H1 (cell line): ENCODE results near the gene IFITM2. TPM values are rescaled to one million over a fixed set of nuclear protein-coding genes. Genes with fewer than 3 reads are reported as not detected.

Experiments
- CTCF ChIA-PET: fragments of 300-600 bp; sonication (Branson Sonifier 250); formaldehyde crosslinking; loops from one replicate; lab custom pipeline; 2021; ENCODE audit not compliant: partially characterized antibody; lab: Charles Lee
- POLR2A ChIA-PET: fragments of 300-600 bp; sonication (Branson Sonifier 250); formaldehyde crosslinking; loops from one replicate; lab custom pipeline; 2021; ENCODE audit warnings: inconsistent platforms; ENCODE audit not compliant: partially characterized antibody; lab: Charles Lee
- DNase-seq, 2 experiments: peaks; one replicate each; pipeline versions ENCODE4 v3.0.0 to v3.0.0-alpha.2; 2010 to 2022; ENCODE audit warnings: low spot score in 2 of 2, low read depth in 1 of 2, mixed read lengths in 1 of 2
- FAIRE-seq: peaks from 2 replicates; lab custom pipeline; 2011; peaks lifted over from hg19 to GRCh38; lab: Jason Lieb, UNC
- H2AFZ ChIP-seq: 2 replicates; pipeline ENCODE4 v1.8.1; 2012; ENCODE audit warnings: low read length, inconsistent platforms
- H2AK5ac ChIP-seq: 2 replicates; pipeline ENCODE4 v1.6.1; 2013; ENCODE audit warnings: low read depth, low read length
- H2BK120ac ChIP-seq: replicated peaks from 2 replicates; pipeline ENCODE3; 2013; ENCODE audit warnings: low read depth, low read length, inconsistent platforms
- H2BK12ac ChIP-seq: 2 replicates; pipeline ENCODE4 v1.6.1; 2013; ENCODE audit warnings: low read depth, low read length
- H2BK15ac ChIP-seq: 2 replicates; pipeline ENCODE4 v1.6.1; 2013; ENCODE audit warnings: low read length
- H2BK20ac ChIP-seq: 2 replicates; pipeline ENCODE4 v1.6.1; 2013; ENCODE audit warnings: low read length
- H2BK5ac ChIP-seq: 2 replicates; pipeline ENCODE4 v1.6.1; 2013; ENCODE audit warnings: low read depth, low read length
- H3K14ac ChIP-seq: 2 replicates; pipeline ENCODE4 v1.6.1; 2013; ENCODE audit warnings: inconsistent platforms; ENCODE audit not compliant: insufficient read length
- H3K18ac ChIP-seq: 2 replicates; pipeline ENCODE4 v1.6.1; 2013; ENCODE audit warnings: low read length; ENCODE audit errors: extremely low read depth
- H3K23ac ChIP-seq: 2 replicates; pipeline ENCODE4 v1.6.1; 2013; ENCODE audit warnings: inconsistent platforms; ENCODE audit not compliant: insufficient read length
- H3K23me2 ChIP-seq: 2 replicates; pipeline ENCODE4 v1.6.1; 2013; ENCODE audit warnings: low read depth, low read length
- H3K27ac ChIP-seq: 2 replicates; pipeline ENCODE4 v1.6.1; 2011; ENCODE audit warnings: low read depth, low read length, inconsistent platforms
- H3K27me3 ChIP-seq, 4 experiments: replicated peaks in 1 of 4; 1 replicate in 1 of 4; 2 replicates in 3 of 4; pipeline versions ENCODE4 v1.6.1 to v1.8.1; 2011 to 2013; ENCODE audit warnings: low read length in 3 of 4, mild to moderate bottlenecking in 3 of 4, inconsistent platforms in 2 of 4, mixed read lengths in 2 of 4, moderate library complexity in 1 of 4; ENCODE audit not compliant: control insufficient read depth in 3 of 4, insufficient read depth in 3 of 4; ENCODE audit errors: extremely low read depth in 1 of 4
- H3K36me3 ChIP-seq, 4 experiments: 2 replicates each; pipeline versions ENCODE4 v1.6.1 to v1.8.1; 2011 to 2013; ENCODE audit warnings: mild to moderate bottlenecking in 4 of 4, low read length in 3 of 4, moderate library complexity in 2 of 4, control low read depth in 1 of 4, inconsistent platforms in 1 of 4; ENCODE audit not compliant: insufficient read depth in 4 of 4, control insufficient read depth in 2 of 4
- H3K4ac ChIP-seq: replicated peaks from 2 replicates; pipeline ENCODE3; 2013; ENCODE audit warnings: low read length, low read depth, mixed read lengths, inconsistent platforms; ENCODE audit not compliant: insufficient read length
- H3K4me1 ChIP-seq, 4 experiments: replicated peaks in 1 of 4; 1 replicate in 1 of 4; 2 replicates in 3 of 4; pipeline versions ENCODE4 v1.6.1 to v1.8.1; 2011 to 2013; ENCODE audit warnings: low read length in 3 of 4, inconsistent platforms in 2 of 4, mixed read lengths in 1 of 4; ENCODE audit not compliant: insufficient read depth in 4 of 4, control insufficient read depth in 3 of 4
- H3K4me2 ChIP-seq, 2 experiments: 2 replicates each; pipeline versions ENCODE4 v1.6.1 to v1.8.1; 2011 to 2013; ENCODE audit warnings: low read depth in 2 of 2, low read length in 2 of 2, control low read depth in 1 of 2, inconsistent platforms in 1 of 2, mild to moderate bottlenecking in 1 of 2; ENCODE audit not compliant: insufficient read depth in 1 of 2
- H3K4me3 ChIP-seq, 4 experiments: fragments of 200-600, 300-600 bp in 1 of 4; sonication (generic), shearing (Covaris generic), sonication (Bioruptor Twin) in 1 of 4; 2 replicates each; pipeline versions ENCODE4 v1.5.1 to v1.8.1; 2011 to 2016; ENCODE audit warnings: low read length in 4 of 4, low read depth in 3 of 4, control low read depth in 2 of 4, inconsistent platforms in 2 of 4, mild to moderate bottlenecking in 2 of 4, mixed read lengths in 1 of 4, moderate library complexity in 1 of 4; ENCODE audit not compliant: insufficient read depth in 2 of 4; ENCODE audit errors: extremely low read depth in 1 of 4
- H3K56ac ChIP-seq: replicated peaks from 2 replicates; pipeline ENCODE3; 2013; ENCODE audit warnings: low read depth, mild to moderate bottlenecking, mixed read lengths, low read length, inconsistent platforms; ENCODE audit not compliant: insufficient read length
- H3K79me1 ChIP-seq: 2 replicates; pipeline ENCODE4 v1.6.1; 2013; ENCODE audit warnings: low read depth, low read length, control low read depth
- H3K79me2 ChIP-seq, 2 experiments: 2 replicates each; pipeline versions ENCODE4 v1.6.1 to v1.8.1; 2012 to 2013; ENCODE audit warnings: low read length in 2 of 2, mild to moderate bottlenecking in 2 of 2, inconsistent platforms in 1 of 2; ENCODE audit not compliant: insufficient read depth in 2 of 2, control insufficient read depth in 1 of 2
- H3K9ac ChIP-seq, 4 experiments: replicated peaks in 1 of 4; 1 replicate in 1 of 4; 2 replicates in 3 of 4; pipeline versions ENCODE4 v1.6.1 to v1.8.1; 2011 to 2013; ENCODE audit warnings: low read depth in 3 of 4, low read length in 3 of 4, control low read depth in 2 of 4, mild to moderate bottlenecking in 2 of 4, moderate library complexity in 2 of 4, inconsistent platforms in 1 of 4; ENCODE audit errors: extremely low read depth in 1 of 4
- H3K9me3 ChIP-seq, 2 experiments: 2 replicates each; pipeline versions ENCODE4 v1.6.1 to v1.8.1; 2012 to 2013; ENCODE audit warnings: mild to moderate bottlenecking in 2 of 2, moderate library complexity in 2 of 2, control low read depth in 1 of 2, inconsistent platforms in 1 of 2, low read depth in 1 of 2, low read length in 1 of 2, mixed read lengths in 1 of 2; ENCODE audit not compliant: insufficient read depth in 2 of 2
- H4K20me1 ChIP-seq, 2 experiments: replicated peaks in 1 of 2; 2 replicates each; pipeline versions ENCODE3 to v1.8.1; 2011 to 2013; ENCODE audit warnings: inconsistent platforms in 2 of 2, low read length in 2 of 2, mild to moderate bottlenecking in 1 of 2; ENCODE audit not compliant: insufficient read depth in 2 of 2, control insufficient read depth in 1 of 2
- H4K5ac ChIP-seq: 2 replicates; pipeline ENCODE4 v1.6.1; 2013; ENCODE audit warnings: low read length, low read depth, mixed read lengths, inconsistent platforms; ENCODE audit not compliant: insufficient read length
- H4K8ac ChIP-seq: 2 replicates; pipeline ENCODE4 v1.8.0; 2013; ENCODE audit warnings: mild to moderate bottlenecking, moderate library complexity, low read length, inconsistent platforms; ENCODE audit not compliant: insufficient read depth; ENCODE audit errors: extremely low read depth
- H4K91ac ChIP-seq: replicated peaks from 2 replicates; pipeline ENCODE3; 2013; ENCODE audit warnings: low read length, mixed read lengths, inconsistent platforms; ENCODE audit not compliant: insufficient read length
- BCL11A ChIP-seq, 2 experiments: IDR thresholded peaks; one replicate each; pipeline ENCODE4 v1.6.1; 2011; ENCODE audit warnings: low read depth in 2 of 2, low read length in 2 of 2, mild to moderate bottlenecking in 2 of 2
- EP300 ChIP-seq, 2 experiments: IDR thresholded peaks; 1 replicate in 1 of 2; 2 replicates in 1 of 2; pipeline ENCODE4 v1.6.1; 2011 to 2012; ENCODE audit warnings: low read depth in 2 of 2, low read length in 2 of 2, mild to moderate bottlenecking in 2 of 2, borderline replicate concordance in 1 of 2, inconsistent platforms in 1 of 2, moderate library complexity in 1 of 2
- JUND ChIP-seq: IDR thresholded peaks from 2 replicates; pipeline ENCODE4 v1.6.1; 2011; ENCODE audit warnings: mild to moderate bottlenecking, improper control_type of control experiment, low read length
- POLR2A ChIP-seq, 2 experiments: IDR thresholded peaks; 1 replicate in 1 of 2; 2 replicates in 1 of 2; pipeline ENCODE4 v1.6.1; 2011; ENCODE audit warnings: low read depth in 2 of 2, low read length in 2 of 2, mild to moderate bottlenecking in 2 of 2; ENCODE audit errors: control extremely low read depth in 1 of 2
- POU5F1 ChIP-seq: IDR thresholded peaks from 2 replicates; pipeline ENCODE4 v1.6.1; 2011; ENCODE audit warnings: low read depth, mild to moderate bottlenecking, low read length, moderate library complexity
- RXRA ChIP-seq: IDR thresholded peaks from 2 replicates; pipeline ENCODE4 v1.6.1; 2011; ENCODE audit warnings: low read depth, mild to moderate bottlenecking, low read length, moderate library complexity; ENCODE audit not compliant: insufficient read depth
- SRF ChIP-seq: IDR thresholded peaks from 2 replicates; pipeline ENCODE4 v1.6.1; 2011; ENCODE audit warnings: mild to moderate bottlenecking, low read depth, low read length, moderate library complexity
- WGBS, 2 experiments: shearing (Covaris generic) in 1 of 2; methylation state at CpG; one replicate each; pipeline versions ENCODE4 v1.1.6 to v1.1.7; 2013 to 2015; ENCODE audit warnings: low lambda C conversion rate in 2 of 2, mixed read lengths in 2 of 2, inconsistent platforms in 1 of 2, low coverage in 1 of 2, missing lambda C conversion rate in 1 of 2; ENCODE audit not compliant: insufficient replicate concordance in 2 of 2, insufficient coverage in 1 of 2, insufficient read length in 1 of 2; ENCODE audit errors: extremely low coverage in 1 of 2, missing lambda C conversion rate in 1 of 2; 5-methylcytosine and 5-hydroxymethylcytosine counted together
- polyA plus RNA-seq, 7 experiments: library from polyadenylated mRNA; depleted of rRNA in 3 of 7; stranded (reverse) in 5 of 7; unstranded in 2 of 7; fragments of >200 nt in 5 of 7; fragments of 200-250 nt in 2 of 7; gene quantifications; 1 replicate in 5 of 7; 2 replicates in 1 of 7; 4 replicates in 1 of 7; pipeline versions ENCODE4 v1.2.1 to v1.2.3, GENCODE V29; 2011 to 2013; ENCODE audit warnings: missing spikeins in 2 of 7, mixed read lengths in 2 of 7
- total RNA-seq: library from RNA; stranded (reverse); fragmentation: NEBNext Ultra II Directional; extraction: Animal tissue kit (Norgen Biotek cat#: 25700); gene quantifications from 2 replicates; pipeline ENCODE4 v1.2.1, GENCODE V29; 2021
- TF ChIP-seq, protein P1 (sequence below): IDR thresholded peaks from 2 replicates; pipeline ENCODE4 v1.6.1; 2011; ENCODE audit warnings: low read length, improper control_type of control experiment
- TF ChIP-seq, protein P2 (sequence below): IDR thresholded peaks from 2 replicates; pipeline ENCODE4 v1.6.1; 2012; ENCODE audit warnings: inconsistent platforms

Gene IFITM2
- total and polyA plus RNA-seq, 2 of the 8 experiments (the other 6 are each of a cell fraction or from before 2014, with no cell fraction given): 399 to 764 TPM

DNA sequence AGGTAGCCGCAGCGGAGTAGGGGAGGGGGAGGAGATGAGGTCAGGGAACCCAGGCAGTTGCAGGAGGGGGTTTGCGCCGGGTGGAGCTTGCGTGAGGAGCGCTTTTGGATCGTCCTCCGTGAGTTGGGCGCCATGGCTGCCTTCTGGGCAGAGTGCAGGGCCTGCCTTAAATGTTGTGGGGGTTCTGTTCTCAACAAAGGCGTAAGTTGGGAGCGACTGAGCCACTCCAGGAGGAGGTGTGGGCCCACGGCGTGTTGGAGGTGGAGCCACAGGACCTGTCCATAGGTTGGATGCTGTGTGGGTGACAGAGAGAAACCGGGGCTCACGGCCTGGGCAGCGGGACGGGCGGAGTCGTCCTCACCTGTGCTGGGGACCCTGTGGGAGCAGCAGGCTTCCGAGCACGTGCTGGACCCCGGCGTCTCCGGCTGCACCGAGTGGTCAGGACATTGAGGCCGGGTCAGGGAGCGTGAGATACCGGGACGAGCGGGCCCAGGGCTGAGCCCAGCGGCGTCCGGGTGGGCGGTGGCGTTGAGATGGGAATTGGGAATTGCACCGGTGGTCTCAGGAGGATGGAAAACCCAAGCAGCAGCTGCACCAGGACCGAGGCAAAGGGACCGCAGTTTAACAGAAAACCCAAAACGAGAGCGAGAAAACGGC is 19.7 kb upstream of the IFITM2 start:
- Histone ChIP-seq H3K27ac (no peak overlapping the region), H4K20me1 (no peaks in the 10 kb centered on the region), H2AK5ac (peak overlapping the region; percentile 79; the same call in 1 of the 2 replicates), H4K5ac (no peak overlapping the region), H2BK20ac (peak overlapping the region; percentile 72; the same call in 1 of the 2 replicates), H3K9ac (no peak overlapping the region; a peak in 2 of 7 replicates), H2BK12ac (peak overlapping the region; percentile 84; the same call in 1 of the 2 replicates), H2BK120ac (peak overlapping the region; percentile 61), H4K91ac (peak overlapping the region; percentile 91), H3K4ac (peak overlapping the region; percentile 57), H2BK15ac (peak overlapping the region; percentile 92; the same call in 1 of the 2 replicates), H3K4me3 (peak overlapping the region; percentile 34 to 59 (median 45)), H3K23ac (no peak overlapping the region), H3K27me3 (peaks cover 5 to 16% (median 13%) of the 10 kb centered on the region in 4 experiments; a peak in 6 of 7 replicates), H2AFZ (no peak overlapping the region), H3K14ac (no peak overlapping the region), H3K56ac (no peak overlapping the region), H3K4me1 (peaks cover 0 to 42% (median 32%) of the 10 kb centered on the region in 4 experiments; a peak in 6 of 7 replicates), H3K79me2 (no peaks in the 10 kb centered on the region), H4K8ac (peak overlapping the region; percentile 1; the same call in 1 of the 2 replicates), H3K18ac (peak overlapping the region; percentile 71; the same call in 1 of the 2 replicates), H3K23me2 (peaks cover 5% of the 10 kb centered on the region; the same call in 1 of the 2 replicates), H3K79me1 (0 out of 2 replicates have a peak, but pooled peaks cover 4% of the 10 kb centered on the region), H3K36me3 (peaks cover 0 to 12% (median under 1%) of the 10 kb centered on the region in 4 experiments; a peak in 3 of 8 replicates), H3K9me3 (peaks cover 0 to 3% of the 10 kb centered on the region in 2 experiments; a peak in 1 of 4 replicates), H2BK5ac (peak overlapping the region; percentile 66; the same call in 1 of the 2 replicates), H3K4me2 (peak overlapping the region; percentile 67 to 84)
- 72% methylated on average over 21 of the region's 41 CpGs; no CpG with 5 or more reads in 1 of the 2 experiments for WGBS, 2 experiments
- peak in 1 of 2 experiments; percentile 75 for DNase-seq
- ChIA-PET POLR2A (interaction anchor here (1.0 to 7.7 kb wide), 7 partner anchors 9 to 80 kb away, joined by 3 to 51 read pairs (median 5); partner anchors contain the start of genes IFITM2 and IFITM5), CTCF (interaction anchor here (0.9 to 3.9 kb wide), 5 partner anchors 17 to 76 kb away, joined by 3 to 30 read pairs (median 3); no protein-coding TSS in a partner anchor)
- FAIRE-seq: no peak
- TF ChIP-seq, protein P1, sequence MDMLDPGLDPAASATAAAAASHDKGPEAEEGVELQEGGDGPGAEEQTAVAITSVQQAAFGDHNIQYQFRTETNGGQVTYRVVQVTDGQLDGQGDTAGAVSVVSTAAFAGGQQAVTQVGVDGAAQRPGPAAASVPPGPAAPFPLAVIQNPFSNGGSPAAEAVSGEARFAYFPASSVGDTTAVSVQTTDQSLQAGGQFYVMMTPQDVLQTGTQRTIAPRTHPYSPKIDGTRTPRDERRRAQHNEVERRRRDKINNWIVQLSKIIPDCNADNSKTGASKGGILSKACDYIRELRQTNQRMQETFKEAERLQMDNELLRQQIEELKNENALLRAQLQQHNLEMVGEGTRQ: no peak
- no peak for TF ChIP-seq EP300 (IDR thresholded peaks at IDR 0.05; ENCODE audit: borderline replicate concordance in 1 of 2, low read depth in 2 of 2, low read length in 2 of 2)
- TF ChIP-seq, protein P2, sequence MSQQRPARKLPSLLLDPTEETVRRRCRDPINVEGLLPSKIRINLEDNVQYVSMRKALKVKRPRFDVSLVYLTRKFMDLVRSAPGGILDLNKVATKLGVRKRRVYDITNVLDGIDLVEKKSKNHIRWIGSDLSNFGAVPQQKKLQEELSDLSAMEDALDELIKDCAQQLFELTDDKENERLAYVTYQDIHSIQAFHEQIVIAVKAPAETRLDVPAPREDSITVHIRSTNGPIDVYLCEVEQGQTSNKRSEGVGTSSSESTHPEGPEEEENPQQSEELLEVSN: peak; percentile 85
- TF ChIP-seq POU5F1: no peak
- TF ChIP-seq RXRA: no peak
- no peak for TF ChIP-seq JUND
- TF ChIP-seq SRF: no peak
- TF ChIP-seq BCL11A (IDR thresholded peaks at IDR 0.05; ENCODE audit: low read depth in 2 of 2, low read length in 2 of 2): no peak
- no peak for TF ChIP-seq POLR2A (IDR thresholded peaks at IDR 0.05; ENCODE audit: control extremely low read depth in 1 of 2, low read depth in 2 of 2, low read length in 2 of 2)
